ENCODE measurements around the gene RPL13A.

DNA sequence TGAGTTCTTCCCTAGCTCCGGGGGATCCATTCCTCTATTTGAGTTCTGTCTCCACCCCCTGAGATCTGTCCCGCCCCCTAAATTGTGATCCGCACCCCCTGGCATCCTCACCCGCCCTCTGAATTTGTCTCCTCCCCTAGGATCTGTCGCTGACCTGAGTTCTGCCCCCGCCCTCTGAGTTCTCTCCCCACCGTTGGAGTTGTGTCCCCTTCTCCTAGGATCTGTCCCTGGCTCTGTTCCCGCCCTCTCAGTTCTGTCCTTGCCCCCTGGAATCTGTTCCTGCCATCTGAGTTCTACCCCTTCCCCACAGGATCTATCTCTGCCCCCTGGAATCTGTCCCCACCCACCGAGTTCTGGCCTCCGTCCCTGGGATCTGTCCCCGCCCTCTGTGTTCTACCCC is 45.1 kb upstream of the RPL13A start:
- TF ChIP-seq, protein P1, sequence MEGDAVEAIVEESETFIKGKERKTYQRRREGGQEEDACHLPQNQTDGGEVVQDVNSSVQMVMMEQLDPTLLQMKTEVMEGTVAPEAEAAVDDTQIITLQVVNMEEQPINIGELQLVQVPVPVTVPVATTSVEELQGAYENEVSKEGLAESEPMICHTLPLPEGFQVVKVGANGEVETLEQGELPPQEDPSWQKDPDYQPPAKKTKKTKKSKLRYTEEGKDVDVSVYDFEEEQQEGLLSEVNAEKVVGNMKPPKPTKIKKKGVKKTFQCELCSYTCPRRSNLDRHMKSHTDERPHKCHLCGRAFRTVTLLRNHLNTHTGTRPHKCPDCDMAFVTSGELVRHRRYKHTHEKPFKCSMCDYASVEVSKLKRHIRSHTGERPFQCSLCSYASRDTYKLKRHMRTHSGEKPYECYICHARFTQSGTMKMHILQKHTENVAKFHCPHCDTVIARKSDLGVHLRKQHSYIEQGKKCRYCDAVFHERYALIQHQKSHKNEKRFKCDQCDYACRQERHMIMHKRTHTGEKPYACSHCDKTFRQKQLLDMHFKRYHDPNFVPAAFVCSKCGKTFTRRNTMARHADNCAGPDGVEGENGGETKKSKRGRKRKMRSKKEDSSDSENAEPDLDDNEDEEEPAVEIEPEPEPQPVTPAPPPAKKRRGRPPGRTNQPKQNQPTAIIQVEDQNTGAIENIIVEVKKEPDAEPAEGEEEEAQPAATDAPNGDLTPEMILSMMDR (IDR thresholded peaks at IDR 0.05; ENCODE audit: low read length) = no peak
- TF ChIP-seq EZH2 (optimal IDR thresholded peaks at IDR 0.05; ENCODE audit: low read depth, low read length) (no peak), EZH2phosphoT487 (IDR thresholded peaks at IDR 0.05; ENCODE audit: low read length) (no peak)
